ENCODE data around the gene BSG.

The BSG gene

DNA sequence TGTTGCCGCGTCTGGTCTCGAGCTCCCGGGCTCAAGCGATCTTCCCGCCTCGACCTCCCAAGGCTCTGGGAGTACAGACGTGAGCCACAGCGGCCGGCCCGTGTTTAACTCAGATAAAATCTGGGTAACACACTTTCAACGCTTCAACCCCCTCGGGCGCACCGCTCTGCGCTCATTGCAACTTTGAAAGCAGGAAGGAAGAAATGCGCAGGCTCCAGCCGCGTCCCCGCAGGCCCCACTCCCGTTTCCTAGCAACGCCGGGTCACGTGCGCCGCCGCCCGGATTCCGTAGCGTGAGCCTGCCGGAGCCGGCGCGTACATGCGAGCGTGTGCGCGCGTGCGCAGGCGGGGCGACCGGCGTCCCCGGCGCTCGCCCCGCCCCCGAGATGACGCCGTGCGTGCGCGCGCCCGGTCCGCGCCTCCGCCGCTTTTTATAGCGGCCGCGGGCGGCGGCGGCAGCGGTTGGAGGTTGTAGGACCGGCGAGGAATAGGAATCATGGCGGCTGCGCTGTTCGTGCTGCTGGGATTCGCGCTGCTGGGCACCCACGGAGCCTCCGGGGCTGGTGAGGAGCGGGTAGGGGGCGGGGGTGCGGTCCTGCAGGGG is at the start of gene BSG:
Gene BSG, plus strand, starts transcription at position 457 of the 603 bp plus-strand sequence. Its CDS starts 39 bp downstream, at position 496.
- peak; percentile 93 for DNase-seq

DNA sequence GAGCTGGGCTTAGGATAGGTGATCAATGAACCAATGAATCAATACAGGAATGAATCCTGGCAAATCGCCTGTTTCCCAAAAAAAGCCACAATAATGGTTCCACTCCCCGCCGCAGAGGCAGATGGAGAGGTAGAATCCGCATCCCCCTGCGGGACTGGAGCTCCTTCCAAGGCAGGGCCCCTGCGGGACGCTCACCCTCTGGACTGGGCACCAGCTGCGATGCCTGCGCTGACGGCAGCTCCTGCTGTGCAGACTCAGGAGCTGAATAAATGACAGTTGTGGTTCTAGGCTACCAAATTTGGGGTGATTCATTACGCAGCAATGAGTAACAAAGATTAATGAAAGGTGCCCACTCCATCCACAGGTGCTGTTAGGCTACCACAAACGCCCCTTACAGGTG is 49.7 kb upstream of the BSG start:
- no peak for DNase-seq

DNA sequence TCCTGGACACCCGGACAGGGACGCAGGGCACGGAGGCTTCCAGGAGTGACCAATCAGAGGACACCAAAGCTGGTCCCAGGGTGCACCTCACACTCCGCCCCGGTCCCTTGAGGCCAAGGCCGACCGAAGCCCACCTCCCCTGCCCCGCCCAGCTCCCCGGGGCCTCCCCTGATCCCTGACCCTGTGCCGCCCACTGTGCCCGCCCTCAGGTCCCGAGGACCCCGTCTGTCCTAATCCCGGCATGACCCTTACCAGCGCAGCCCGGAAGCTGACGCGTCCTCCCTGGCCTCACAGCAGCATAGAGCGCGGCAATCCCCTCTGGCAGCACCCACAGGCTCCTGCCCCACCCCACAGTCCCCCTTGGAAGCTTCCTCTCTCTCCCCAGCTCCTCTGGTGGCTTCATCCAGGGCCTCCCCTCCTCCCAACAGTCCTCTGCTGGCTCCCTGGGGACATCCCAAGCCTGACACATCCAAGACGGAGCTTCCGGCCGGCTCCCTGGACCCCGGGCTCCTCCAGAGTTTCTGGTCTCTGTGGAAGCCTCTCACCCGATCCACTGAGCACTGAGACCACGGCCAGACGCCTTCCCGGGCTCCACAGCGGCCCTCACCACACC is 48.2 kb upstream of the BSG start:
- no peak for DNase-seq

DNA sequence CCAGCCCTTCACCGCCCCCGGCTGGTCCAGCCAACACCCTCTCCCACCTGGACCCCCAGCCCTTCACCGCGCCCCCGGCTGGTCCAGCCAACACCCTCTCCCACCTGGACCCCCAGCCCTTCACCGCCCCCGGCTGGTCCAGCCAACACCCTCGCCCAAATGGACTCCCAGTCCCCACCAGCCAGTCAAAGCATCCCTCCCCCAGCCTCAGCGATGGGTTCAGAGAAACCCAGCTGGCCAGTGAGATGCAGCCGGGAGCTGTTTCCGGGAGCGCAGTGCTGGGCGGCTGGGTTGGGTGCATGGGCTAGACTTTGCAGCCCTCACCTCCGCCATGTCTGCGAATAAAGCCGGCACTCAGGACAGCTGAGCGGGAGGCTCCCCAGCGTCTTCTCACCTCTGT is 47.4 kb upstream of the BSG start:
- no peak for DNase-seq

DNA sequence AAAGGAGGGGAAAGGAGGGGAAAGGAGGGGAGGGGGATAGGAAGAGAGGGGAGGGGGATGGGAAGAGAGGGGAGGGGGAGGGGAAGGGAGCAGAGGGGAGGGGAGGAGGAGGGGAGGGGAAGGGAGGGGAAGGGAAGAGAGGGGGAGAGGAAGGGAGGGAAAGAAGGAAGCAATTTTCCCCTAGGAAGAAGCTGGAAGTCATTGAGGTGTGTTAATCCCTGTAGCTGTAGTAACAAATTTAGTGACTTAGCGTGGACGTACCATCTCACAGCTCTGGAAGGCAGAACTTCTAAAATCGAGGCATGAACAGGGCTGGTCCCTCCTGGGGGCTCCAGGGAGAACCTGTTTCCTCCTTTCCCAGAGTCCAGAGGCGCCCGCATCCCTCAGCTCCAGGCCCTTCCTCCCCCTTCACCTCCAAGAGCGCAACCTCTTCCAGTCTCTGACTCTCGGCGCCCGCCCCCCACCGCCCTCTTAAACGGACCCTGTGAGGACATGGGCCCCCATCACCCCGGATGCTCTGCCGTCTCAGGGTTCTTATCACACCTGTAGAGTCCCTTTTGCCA is 46.5 kb upstream of the BSG start:
- DNase-seq = no peak

DNA sequence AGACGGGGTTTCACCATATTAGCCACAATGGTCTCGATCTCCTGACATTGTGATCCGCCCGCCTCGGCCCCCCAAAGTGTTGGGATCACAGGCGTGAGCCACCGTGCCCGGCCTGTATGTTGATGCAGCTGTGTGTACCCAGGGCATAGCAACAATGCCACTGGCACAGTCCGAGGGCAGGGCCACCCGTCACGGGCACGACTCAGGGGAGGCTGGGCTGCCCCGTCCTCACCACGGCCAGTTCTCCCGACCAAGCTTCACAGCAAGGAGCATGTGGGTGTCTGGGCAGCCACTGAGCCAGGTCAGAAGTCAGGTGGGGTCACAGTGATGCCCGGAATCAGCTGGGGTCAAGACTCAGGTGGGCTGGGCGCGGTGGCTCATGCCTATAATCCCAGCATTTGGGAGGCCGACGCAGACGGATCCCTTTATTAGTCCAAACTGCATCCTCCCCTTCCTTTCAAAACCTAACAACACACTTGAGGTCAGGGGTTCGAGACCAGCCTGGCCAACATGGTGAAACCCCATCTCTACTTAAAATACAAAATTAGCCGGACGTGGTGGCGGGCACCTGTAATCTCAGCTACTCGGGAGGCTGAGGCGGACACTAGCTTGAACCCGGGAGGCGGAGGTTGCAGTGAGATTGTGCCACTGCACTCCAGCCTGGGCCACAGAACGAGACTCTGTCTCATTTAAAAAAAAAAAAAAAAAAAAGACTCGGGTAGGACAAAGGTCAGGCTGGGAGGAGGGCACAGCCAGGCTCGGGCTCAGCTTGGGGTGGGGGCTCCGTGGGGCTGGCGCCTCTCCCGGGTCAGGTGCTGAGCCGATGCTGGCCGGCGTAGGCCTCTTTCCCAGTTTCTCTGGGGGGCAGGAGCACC is 42.0 kb upstream of the BSG start:
- no peak for DNase-seq

DNA sequence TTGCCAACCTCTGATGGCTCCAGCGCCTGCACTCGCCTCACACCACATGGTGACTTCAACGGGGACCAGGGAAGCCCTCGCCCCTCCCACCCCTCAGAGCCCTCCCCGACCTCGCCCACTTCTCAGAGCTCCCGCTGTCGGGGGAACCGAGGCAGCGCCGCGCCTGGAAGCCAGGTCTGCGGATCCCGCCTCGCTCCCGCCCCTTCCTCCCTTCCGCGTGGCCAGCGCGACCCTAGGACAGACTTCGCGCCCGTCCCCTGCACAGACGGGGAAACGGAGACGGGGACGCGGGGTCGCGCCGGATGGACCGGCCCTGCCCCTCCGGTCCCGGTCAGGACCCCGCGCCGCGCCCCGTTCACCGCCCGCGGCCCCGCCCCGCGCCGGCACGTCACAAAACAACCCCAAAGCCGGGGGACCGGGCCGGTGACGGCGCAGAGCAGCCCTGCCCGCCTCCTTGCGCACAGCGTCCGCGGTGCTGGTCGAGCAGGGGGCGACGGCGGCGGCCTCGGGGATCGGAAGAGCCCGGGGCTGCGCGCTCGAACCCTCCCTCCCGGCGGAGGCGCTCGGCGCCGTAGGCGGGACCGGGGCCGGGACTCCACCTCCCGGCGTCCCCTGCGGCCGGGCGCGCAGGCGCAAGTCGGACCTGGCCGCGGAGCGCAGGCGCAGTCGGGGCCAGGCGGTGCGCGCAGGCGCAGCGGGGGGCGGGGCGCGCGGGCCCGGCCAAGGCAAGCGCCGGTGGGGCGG is 41.2 kb upstream of the BSG start:
- peak; percentile 56 for DNase-seq

DNA sequence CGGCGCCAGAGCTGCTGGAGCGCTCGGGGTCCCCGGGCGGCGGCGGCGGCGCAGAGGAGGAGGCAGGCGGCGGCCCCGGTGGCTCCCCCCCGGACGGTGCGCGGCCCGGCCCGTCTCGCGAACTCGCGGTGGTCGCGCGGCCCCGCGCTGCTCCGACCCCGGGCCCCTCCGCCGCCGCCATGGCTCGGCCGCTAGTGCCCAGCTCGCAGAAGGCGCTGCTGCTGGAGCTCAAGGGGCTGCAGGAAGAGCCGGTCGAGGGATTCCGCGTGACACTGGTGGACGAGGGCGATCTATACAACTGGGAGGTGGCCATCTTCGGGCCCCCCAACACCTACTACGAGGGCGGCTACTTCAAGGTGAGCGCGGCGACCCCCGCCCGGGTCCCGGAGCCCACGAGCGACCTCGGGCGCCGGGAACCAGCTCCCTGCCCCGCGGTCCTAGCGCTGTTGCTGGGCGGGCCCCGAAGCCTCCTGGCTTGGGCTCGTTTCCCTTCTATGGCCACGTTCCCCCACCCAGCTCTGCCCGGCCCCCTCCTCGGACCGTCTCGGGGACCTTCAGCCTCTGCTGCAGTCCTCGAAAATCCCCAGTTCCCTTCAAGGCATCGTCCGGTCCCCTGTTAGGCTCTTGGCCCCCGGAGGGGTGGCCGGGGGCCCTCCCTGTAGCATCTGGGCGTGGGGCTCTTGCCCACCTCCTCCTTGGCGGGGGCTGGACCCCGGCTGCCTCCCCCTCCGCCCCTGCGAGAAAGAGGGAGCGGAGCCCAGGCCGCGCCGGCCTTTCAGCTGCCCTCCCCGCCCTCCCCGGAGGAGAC is 40.4 kb upstream of the BSG start, which contains the start of gene CDC34:
Gene CDC34, plus strand, starts transcription at position 8 of the 808 bp plus-strand sequence. Its CDS starts 172 bp downstream, at position 180.
- no peak for DNase-seq

DNA sequence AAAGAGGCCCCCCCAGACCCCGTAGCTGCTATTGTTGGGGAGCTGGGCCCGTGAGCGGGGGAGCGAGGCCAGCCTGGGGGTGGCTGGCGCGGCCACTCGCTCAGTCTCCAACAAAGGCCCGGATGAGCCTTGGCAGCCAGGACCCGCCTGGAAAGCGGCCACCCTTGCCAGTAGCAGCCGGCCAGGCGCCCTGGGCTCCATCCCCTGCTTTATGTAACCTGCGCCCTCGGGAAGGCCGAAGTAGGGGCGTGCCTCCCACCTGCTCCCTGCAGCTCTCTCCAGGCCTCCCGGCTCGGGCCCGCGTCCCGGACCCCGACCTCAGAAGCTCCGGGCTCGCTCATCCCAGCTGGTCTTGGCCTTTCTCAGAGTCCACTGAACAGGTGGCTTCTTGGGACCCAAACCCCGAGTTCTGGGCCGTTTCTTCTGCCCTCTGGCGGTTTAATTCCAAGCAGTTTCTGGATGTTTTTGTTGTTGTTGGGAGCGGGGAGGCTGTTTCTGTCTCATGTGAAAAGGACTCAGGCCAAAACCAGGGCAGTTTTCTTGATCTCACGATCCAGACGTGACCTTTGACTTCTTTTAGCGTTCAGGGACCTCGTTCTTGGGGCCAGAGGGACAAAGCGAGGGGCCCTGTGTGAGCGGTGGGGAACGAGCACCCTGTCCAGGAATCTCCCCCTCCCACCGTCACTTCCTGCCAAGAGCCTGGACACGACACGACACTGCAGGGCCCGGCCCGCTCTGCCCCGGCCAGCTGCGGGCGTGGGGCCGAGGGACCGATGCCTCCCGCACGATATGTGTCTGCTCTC is 39.6 kb upstream of the BSG start:
- DNase-seq = peak; percentile 44

DNA sequence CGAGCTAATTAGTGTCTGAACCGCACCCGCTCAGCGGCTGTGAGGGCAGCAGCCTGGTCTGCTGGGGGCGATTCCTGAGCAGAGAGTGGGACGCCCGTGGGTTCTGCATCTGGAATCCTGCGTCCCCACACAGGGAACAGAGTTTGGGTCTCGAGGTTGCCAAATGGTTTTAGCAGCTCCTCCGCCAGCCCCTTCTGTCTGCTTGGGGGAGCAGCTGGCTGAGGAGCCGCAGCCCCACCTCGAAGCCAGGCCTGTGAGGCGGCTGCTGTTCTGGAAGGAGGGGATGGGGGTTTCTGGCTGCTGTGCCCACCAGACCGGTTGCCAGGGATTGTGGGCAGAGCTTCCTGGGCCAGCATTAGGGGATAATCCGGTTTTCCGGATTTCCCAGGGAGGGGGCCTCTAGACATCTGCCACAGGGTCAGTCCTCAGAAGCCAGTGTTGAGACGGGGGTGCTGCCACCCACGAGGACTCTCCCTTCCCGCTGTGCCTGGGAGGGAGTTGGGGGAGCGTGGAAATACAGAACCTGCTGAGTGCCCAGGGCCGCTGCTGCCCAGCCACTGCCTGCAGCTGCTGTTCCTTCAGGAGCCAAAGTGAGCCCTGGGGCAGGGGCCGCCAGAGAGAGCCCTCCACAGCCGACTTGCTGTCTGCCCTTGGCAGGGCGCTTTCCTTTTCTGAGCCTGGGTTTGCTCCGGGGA is 38.9 kb upstream of the BSG start:
- DNase-seq = no peak

DNA sequence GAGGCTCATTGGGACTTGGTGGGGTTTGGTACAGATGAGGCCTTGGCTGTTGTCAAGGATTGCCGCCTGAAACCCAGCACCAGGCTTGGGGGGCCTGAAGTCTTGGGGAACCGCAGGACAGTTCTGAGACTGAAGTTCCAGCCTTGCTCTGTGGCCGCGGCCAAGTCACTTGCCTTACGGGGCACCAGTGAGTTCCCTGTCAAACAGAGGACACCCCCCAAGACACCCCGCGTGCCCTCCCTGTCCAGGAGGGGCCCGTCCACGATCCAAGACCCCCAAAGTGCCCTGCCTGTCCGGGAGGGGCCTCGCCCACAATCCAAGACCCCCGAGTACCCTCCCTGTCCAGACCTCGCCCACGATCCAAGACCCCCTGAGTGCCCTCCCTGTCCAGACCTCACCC is 38.3 kb upstream of the BSG start:
- no peak for DNase-seq

DNA sequence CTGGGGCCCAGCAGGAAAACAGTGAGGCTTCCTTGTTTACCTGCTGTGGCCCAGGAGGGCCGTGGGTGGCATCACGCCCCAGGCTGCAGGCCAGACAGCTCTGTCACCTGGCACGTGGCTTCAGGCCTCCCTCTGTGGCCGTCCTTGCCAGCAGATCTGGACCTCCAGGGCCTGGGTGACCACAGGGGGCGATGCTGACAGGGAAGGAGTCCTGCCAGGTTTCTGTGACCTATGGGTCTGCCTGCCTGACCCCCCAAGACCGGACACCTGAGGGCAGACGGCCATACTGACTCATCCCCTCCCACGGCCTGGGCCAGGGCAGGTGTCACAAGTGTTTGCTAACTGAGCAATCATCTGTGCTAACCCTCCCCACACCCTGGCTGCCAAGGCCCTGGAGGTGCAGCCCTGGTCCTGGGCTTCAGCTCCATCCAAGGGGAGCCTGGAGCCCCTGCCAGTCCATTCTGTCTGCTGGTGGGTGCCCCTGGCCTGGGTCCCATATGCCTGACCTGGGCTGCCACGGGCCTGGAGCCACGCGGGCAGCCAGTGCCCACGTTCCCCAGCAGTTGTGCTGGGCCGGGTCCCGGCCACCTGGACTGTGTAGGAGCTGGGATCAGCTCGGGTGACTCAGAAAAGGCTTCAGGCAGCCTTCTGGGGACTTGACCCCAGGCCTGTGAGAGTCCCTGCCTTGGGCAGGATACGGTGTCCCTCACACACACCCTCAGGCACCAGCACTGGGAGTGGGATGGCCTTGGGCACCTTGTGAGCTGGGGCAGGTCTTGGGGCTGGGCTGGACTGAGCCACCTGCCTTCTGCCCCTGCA is 37.2 kb upstream of the BSG start:
- DNase-seq = no peak

DNA sequence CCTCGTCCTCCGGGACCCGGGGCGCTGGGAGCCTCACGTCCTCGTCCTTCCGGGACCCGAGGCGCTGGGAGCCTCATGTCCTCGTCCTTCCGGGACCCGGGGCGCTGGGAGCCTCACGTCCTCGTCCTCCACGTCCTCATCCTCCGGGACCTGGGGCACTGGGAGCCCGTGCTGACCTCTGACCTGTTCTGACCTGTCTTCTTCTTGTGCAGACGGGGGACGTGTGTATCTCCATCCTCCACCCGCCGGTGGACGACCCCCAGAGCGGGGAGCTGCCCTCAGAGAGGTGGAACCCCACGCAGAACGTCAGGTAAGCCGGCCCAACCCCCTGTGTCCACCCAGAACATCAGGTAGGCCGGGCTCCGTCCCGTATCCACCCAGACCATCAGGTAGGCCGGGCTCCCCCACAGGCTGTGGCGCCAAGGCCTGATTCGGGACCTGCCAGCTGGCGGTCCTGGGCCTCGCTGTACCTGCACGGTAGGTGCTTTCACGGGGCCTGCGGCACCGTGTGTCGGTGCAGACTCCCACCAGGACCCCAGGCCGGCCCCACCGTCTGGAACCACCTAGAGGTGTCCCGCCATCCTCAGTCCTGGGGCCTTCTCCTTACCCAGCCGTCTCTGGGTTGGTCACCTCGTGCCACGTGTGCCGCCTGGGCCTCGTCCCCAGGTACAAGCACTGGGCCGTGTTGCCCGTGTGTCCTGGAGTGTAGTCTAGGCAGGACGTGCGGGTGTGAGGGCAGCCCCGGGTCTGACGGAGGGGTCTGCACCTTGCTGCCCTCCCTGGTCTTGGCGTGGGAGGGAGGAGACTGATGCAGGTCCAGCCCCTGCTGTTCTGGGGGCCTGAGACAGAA is 36.1 kb upstream of the BSG start:
- no peak for DNase-seq

DNA sequence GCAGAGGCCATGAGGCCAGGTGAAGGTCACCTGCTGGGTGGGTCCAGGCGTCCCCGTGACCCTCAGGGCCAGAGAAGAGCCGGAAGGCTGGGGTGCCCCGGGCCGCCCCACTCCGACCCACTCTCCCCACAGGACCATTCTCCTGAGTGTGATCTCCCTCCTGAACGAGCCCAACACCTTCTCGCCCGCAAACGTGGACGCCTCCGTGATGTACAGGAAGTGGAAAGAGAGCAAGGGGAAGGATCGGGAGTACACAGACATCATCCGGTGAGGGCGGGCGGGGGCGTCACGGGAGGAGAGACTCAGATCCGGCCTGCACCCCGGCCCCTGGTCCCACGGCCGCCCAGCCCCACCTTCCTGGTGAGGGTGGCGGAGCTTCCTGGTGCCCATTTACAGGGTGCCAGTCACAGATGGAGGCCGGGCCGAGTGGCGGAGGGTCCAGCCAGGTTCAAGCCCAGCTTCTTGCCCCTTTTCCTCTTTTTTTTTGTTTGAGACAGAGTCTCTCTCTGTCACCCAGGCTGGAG is 35.5 kb upstream of the BSG start:
- DNase-seq = no peak

DNA sequence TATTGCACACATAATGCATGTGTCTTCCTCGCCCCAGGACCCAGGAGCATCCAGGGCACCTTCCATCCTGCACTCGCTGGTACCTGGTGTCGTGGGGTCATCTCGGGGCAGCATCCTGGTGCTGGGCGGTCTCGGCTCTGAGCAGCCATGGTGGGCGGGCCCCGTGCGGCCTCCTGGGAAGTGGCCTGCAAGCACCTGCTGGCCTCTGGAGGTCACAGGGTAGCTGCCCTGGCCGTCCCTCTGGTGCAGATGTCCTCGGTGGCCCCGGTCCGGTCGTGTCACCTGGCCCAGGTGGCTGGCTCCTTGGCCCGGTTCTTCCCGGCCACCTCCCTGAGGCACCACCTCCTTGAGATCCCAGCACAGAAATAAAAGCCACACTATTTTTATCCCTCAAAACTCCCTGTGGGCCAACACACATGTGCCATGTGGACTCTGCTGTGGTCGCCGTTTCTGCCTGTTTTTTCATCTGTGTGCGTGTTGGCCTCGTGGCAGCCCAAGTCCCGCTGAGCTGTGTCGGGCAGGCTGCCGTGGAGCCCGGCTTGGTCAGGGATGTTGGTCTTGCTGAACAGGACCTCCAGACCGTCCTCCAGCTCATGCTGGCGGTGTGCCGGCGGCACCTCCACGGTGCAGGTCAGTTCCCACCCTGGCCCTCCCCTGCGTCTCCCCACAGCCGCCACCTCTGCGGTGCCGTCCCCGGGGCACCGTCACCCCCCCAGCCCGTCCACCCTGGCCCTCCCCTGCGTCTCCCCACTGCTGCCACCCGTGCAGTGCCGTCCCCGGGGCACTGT is 33.6 kb upstream of the BSG start:
- no peak for DNase-seq

DNA sequence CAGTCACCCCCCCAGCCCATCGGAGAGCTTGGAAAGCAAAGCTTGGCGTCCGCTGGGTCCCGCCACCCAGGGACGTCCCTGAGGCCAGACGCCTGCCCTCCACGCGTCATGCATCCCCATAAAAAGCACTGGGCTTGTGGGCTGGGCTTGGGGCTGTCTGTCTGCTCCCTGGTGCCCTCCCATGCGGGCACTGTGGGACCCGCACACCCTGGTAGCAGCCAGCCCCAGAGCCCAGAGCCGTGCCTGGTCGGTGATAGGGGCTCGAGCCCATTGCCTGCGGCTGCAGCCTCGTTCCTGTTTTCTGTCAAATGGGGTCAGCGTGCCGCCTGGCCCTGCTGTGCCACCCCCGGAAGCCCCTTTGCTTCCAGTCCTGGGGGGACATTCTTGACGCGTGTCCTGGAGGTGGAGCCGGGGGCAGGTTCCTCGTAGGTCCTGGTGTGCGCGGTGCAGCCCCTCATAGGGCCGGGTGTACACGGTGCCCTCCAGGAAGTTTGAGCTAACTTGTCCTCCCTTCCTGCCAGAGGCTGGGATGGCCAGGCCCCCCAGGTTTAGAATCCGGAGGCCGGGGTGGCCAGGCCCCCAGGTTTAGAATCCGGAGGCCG is 32.9 kb upstream of the BSG start:
- DNase-seq = no peak
